NCI-H82 treated with DMSO at 0.1 percent for 48 hours (cell line): ENCODE data around the gene ZNF480.
A peak's percentile ranks its signal among the peaks of the same experiment; 100 is the strongest.
"Not testable (repeated sequence)": the region's sequence is repeated elsewhere in the genome, so short reads cannot be mapped to it uniquely, and the experiment has no call there.

ENCODE experiments used
- DNase-seq: peaks from one replicate; lab custom pipeline; 2025; ENCODE audit not compliant: unreplicated experiment; lab: John Stamatoyannopoulos, UW

ZNF480 gene

GRCh38 chr19:52296773-52297600 is at the start of gene ZNF480:
ZNF480 (plus strand) TSS chr19:52297169; CDS start chr19:52300413, 3,244 bp downstream.
- peak; percentile 39 for DNase-seq

- peak; percentile 31 for DNase-seq
These were observed 48.7 kb upstream of the ZNF480 start for GRCh38 chr19:52248241-52248640.

- DNase-seq = no peak
These were observed 38.5 kb upstream of the ZNF480 start for GRCh38 chr19:52258426-52258825.

- not testable (repeated sequence) for DNase-seq
These were observed 31.4 kb upstream of the ZNF480 start for GRCh38 chr19:52265556-52265955.

DNA sequence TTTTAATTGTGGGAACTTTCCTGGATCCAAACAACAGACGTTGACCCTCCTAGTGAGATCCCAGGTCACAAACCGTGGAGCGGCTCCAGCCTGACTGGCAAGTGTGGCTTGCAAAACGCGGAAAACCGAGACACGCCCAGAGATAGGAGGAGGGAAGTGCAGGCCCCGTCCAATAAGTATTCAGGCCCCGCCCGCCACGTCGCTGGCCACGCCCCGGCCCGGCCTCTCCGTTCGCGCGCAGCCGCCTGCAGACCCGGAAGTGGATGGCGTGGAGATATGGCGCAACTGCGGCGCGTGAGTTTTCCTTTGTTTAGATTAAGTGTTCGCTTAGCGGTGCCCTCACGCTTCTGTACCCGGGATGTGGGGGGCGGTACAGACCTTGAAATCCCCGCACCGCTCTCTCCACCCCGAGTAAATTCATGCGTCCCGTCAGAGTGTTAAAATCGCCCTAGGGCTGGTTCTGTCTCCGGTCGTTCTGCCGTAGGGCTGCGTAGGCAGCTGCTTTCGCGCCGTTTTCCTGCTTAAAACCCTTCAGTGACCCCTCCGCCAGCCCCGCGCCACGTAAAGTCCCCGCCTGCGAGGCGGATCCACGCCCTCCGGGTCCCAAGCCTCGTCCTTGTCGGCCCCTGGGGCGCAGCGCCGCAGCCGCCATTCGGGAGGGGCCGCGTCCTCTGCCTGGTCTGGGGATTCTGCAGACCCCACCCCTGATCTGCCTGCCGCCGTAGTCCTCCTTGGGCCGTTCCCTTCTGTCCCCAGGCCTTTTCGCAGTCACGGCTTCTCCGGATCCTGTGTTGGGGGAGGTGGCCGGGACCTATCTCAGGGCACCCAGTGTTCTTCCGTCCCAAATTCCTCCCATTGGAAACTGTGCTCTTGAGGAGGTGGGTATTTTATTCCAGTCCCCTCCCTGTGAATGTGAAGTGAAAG is 27.4 kb upstream of the ZNF480 start, which contains the start of gene ZNF766:
TSS of gene ZNF766 (plus strand) at position 250 of the 924 bp plus-strand sequence. CDS start at position 277, 27 bp downstream.
- peak; percentile 95 for DNase-seq

DNA sequence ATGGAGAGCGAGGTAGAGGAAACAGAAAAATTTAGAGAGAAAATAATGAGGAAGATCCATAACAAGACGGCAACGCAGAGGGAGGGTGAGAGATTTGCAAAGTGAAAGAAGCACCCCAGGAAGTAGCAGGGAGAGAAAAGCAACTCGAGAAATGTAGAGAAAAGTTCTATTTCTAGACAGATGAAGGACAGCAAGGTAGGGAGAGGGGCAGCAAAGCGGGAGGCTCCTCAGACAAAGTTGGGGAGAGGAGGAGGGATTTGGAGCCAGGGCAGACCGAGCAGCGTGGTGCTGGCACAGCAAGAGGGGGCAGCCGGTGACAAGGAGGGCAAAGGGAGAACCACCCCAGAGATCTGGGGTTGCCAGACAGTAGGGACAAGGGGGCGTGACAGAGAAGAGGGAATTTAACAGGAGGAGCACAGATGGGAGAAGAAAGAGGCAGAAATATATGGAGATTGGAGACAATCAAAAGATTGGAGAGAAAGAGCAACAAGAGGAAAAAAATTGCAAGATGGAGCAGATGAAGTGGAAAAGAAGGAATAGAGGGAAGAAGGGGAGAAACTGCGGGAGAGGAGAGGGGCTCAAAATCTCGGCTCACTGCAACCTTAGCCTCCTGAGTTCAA is 26.6 kb upstream of the ZNF480 start:
- DNase-seq = no peak

- DNase-seq = no peak
These were observed 23.7 kb upstream of the ZNF480 start for GRCh38 chr19:52273301-52273700.

DNA sequence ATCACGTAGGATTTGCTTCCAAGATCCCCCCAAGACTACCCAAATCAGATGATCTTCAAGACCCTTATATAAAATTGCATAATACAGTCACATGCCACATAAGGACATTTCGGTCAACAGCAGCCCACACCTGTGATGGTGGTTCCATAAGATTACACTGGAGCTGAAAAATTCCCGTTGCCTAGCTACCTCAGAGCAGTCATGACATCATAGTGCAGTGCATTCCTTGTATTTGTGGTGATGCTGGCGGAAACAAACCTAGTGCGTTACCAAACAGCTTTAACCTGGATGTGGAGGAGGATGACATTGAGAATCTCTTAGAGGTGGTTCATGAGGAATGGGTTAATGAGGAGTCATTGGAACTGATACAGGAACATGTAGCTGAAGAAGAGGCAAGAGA is 22.8 kb upstream of the ZNF480 start:
- no peak for DNase-seq

DNA sequence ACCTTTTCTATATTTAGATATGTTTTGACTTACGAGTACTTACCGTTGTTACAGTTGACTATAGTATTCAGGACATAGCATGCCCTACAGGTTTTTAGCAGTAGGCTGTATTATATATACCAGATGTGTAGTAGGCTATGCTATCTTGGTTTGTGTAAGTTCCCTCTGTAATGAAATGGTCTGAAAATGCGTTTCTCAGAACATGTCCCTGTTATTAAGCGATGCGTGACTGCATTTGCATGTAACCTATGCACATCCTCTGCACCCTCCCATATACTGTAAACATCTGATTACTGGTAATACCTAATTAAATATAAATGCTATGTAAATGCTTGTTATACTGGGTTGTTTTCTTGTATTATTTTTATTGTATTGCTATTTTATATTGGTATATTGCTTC is 21.0 kb upstream of the ZNF480 start:
- DNase-seq = no peak

DNA sequence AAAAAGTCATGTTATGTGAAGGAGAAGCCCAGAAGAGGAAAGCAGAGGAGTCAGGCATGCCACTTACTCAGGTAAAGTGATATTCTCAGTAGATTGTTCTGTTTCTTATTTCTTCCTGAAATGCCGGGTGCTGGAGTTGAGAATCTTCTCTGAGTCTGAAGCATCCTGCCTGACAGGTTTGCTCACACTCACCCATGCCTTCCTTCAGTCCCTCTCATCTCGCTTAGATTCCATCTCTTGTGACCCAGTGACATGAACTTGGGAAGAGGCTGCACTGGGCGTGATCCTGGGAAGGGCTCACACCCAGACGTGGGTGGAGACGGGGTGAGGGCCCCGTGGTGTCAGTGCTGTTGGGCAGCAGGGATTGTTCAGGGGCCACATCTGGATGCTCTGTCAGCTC is 19.5 kb upstream of the ZNF480 start:
- DNase-seq = no peak

GRCh38 chr19:52286256-52286655 is 10.7 kb upstream of the ZNF480 start:
- DNase-seq = no peak

GRCh38 chr19:52291781-52292180 is 5.2 kb upstream of the ZNF480 start:
- no peak for DNase-seq

DNA sequence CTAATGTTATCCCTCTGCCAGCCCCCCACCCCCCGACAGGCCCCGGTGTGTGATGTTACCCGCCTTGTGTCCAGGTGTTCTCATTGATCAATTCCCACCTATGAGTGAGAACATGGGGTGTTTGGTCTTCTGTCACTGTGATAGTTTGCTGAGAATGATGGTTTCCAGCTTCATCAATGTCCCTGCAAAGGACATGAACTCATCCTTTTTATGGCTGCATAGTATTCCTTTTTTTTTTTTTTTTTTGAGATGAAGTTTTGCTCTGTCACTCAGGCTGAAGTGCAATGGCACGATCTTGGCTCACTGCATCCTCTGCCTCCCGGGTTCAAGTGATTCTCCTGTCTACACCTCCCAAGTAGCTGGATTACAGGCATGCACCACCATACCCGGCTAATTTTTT is 4.0 kb upstream of the ZNF480 start:
- not testable (repeated sequence) for DNase-seq

GRCh38 chr19:52296400-52296772 is 583 bp upstream of the ZNF480 start:
- no peak for DNase-seq

- DNase-seq = no peak
These were observed 814 bp downstream of the ZNF480 start for GRCh38 chr19:52297601-52298364.

GRCh38 chr19:52307275-52307674 is 10.3 kb downstream of the ZNF480 start:
- no peak for DNase-seq

- no peak for DNase-seq
These were observed 25.5 kb downstream of the ZNF480 start for GRCh38 chr19:52322429-52322828.

DNA sequence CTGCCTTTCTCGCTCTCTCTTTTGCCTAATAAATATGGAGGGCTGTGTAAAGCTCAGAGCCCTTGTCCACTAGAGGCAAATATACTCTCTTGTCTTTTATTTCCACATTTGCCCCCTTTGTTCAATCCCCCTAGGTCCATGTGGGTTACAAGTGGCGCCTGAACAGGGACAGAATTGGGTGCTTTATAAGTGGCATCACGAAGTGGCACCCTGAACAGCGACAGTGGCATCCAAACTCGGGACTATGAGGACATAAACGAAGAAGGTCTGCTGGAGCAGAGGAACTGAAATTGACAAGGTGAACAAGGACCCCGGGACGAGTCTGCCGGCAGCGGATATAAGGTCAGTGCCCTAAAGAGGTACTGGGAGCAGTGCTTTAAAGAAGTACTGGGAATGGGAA is 34.8 kb downstream of the ZNF480 start:
- DNase-seq = no peak

DNA sequence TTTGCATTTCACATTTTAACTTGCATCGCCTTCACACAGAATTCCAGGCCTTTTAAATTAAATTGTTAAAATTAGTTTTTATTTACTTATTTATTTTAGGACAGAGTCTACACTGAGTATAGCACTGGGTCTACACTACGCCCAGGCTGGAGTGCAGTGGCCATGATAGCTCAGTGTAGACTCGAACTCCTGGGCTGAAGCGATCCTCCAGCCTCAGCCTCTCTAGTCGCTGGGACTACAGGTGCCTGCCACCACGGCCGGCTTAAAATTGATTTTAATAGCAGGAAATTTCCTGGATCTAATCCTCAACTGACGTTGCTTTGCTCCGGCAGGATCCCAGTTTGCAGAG is 38.8 kb downstream of the ZNF480 start:
- no peak for DNase-seq

- DNase-seq = peak; percentile 56
These were observed 39.3 kb downstream of the ZNF480 start, which contains the start of gene ZNF610 for GRCh38 chr19:52336117-52336790. ZNF610 (plus strand) TSS chr19:52336243; CDS start chr19:52349173, 12,930 bp downstream.
